SK-N-MC (cell line): ENCODE data around the gene TOP3A.

Experiments used
- DNase-seq: peaks from one replicate; pipeline ENCODE4 v3.0.0-alpha.2; 2011; ENCODE audit warnings: low read depth, low spot score
- H3K27ac ChIP-seq: fragments of 200-600 bp; sonication (generic); 2 replicates; pipeline ENCODE4 v1.5.1; 2016; ENCODE audit warnings: mixed run types
- H3K36me3 ChIP-seq: fragments of 200-600 bp; sonication (generic); 2 replicates; pipeline ENCODE4 v1.6.1; 2017; ENCODE audit warnings: antibody characterized with exemption, low read length, mixed read lengths; ENCODE audit not compliant: insufficient read depth
- H3K4me3 ChIP-seq: fragments of 200-600 bp; sonication (generic); 2 replicates; pipeline ENCODE4 v1.5.1; 2016
- H3K9ac ChIP-seq: fragments of 200-600 bp; sonication (generic); 2 replicates; pipeline ENCODE4 v1.8.0; 2017; ENCODE audit warnings: mixed run types, mixed read lengths; ENCODE audit not compliant: insufficient read length
- H3K9me3 ChIP-seq: fragments of 200-600 bp; sonication (generic); 2 replicates; pipeline ENCODE4 v1.6.1; 2017; ENCODE audit warnings: low read depth, mild to moderate bottlenecking, antibody characterized with exemption, low read length, moderate library complexity, mixed read lengths
- EZH2 ChIP-seq: fragments of 200-600 bp; sonication (generic); IDR thresholded peaks from one replicate; pipeline ENCODE4 v1.6.1; 2017; ENCODE audit warnings: antibody characterized with exemption
- FOXP2 ChIP-seq: optimal IDR thresholded peaks from 2 replicates; pipeline ENCODE3; 2011; ENCODE audit warnings: mild to moderate bottlenecking, moderate library complexity; ENCODE audit not compliant: insufficient read depth; ENCODE audit errors: extremely low read length, control extremely low read depth
- POLR2AphosphoS5 ChIP-seq: IDR thresholded peaks from 2 replicates; pipeline ENCODE4 v1.6.1; 2012; ENCODE audit warnings: mild to moderate bottlenecking, low read depth, low read length, borderline replicate concordance

Gene TOP3A

GRCh38 chr17:18261659-18262058 lies 53.1 kb downstream of the TOP3A start:
- no peak overlapping the region for H3K27ac ChIP-seq
- H3K36me3 ChIP-seq: no peaks in the 10 kb centered on the region
- no peak overlapping the region for H3K9ac ChIP-seq
- H3K9me3 ChIP-seq: no peaks in the 10 kb centered on the region
- no peak for TF ChIP-seq FOXP2
- TF ChIP-seq EZH2: no peak
- TF ChIP-seq POLR2AphosphoS5: no peak
- peak overlapping the region; percentile 95 for H3K4me3 ChIP-seq
- no peak for DNase-seq

GRCh38 chr17:18261146-18261515 lies 53.7 kb downstream of the TOP3A start:
- Histone ChIP-seq H3K27ac (no peak overlapping the region), H3K9me3 (no peaks in the 10 kb centered on the region), H3K9ac (peak overlapping the region; percentile 80), H3K4me3 (peak overlapping the region; percentile 95), H3K36me3 (no peaks in the 10 kb centered on the region)
- no peak for DNase-seq
- TF ChIP-seq FOXP2: no peak
- no peak for TF ChIP-seq POLR2AphosphoS5
- TF ChIP-seq EZH2: no peak

- peak within 1 kb of the TSS; percentile 80 for H3K9ac ChIP-seq
- DNase-seq: peak; percentile 34
- no peaks in the 10 kb centered on the region for H3K9me3 ChIP-seq
- peak within 1 kb of the TSS; percentile 95 for H3K4me3 ChIP-seq
- H3K36me3 ChIP-seq: no peaks in the 10 kb centered on the region
- no peak within 1 kb of the TSS for H3K27ac ChIP-seq
- TF ChIP-seq EZH2 (no peak), POLR2AphosphoS5 (peak; percentile 29; the same call in 1 of the 2 replicates), FOXP2 (no peak)
These were observed 54.3 kb downstream of the TOP3A start, which contains the start of gene MIEF2 for GRCh38 chr17:18260332-18261145. Gene MIEF2, plus strand, starts transcription at chr17:18260662. Its CDS starts 2,059 bp downstream, at chr17:18262721.

GRCh38 chr17:18259621-18260331 lies 55.0 kb downstream of the TOP3A start:
- DNase-seq: no peak
- no peak overlapping the region for H3K27ac ChIP-seq
- no peaks in the 10 kb centered on the region for H3K36me3 ChIP-seq
- H3K4me3 ChIP-seq: peak overlapping the region; percentile 95
- H3K9ac ChIP-seq: no peak overlapping the region
- TF ChIP-seq EZH2: no peak
- no peak for TF ChIP-seq FOXP2
- no peak for TF ChIP-seq POLR2AphosphoS5
- H3K9me3 ChIP-seq: no peaks in the 10 kb centered on the region

- no peak for DNase-seq
- no peaks in the 10 kb centered on the region; the same call in 1 of the 2 replicates for H3K36me3 ChIP-seq
- H3K9ac ChIP-seq: peak within 1 kb of the TSS; percentile 87
- H3K27ac ChIP-seq: no peak within 1 kb of the TSS
- TF ChIP-seq EZH2: no peak
- TF ChIP-seq POLR2AphosphoS5: peak; percentile 43; the same call in 1 of the 2 replicates
- TF ChIP-seq FOXP2: no peak
- peak within 1 kb of the TSS; percentile 89 for H3K4me3 ChIP-seq
- H3K9me3 ChIP-seq: no peaks in the 10 kb centered on the region
These were observed 56.3 kb downstream of the TOP3A start, which contains the start of gene FLII for GRCh38 chr17:18258356-18259038. Gene FLII, minus strand, starts transcription at chr17:18258738. Its CDS starts 48 bp downstream, at chr17:18258690.

- no peak overlapping the region for H3K27ac ChIP-seq
- H3K36me3 ChIP-seq: no peaks in the 10 kb centered on the region; the same call in 1 of the 2 replicates
- H3K9ac ChIP-seq: peak overlapping the region; percentile 87
- TF ChIP-seq EZH2 (no peak), FOXP2 (no peak), POLR2AphosphoS5 (no peak)
- H3K9me3 ChIP-seq: no peaks in the 10 kb centered on the region
- no peak for DNase-seq
- H3K4me3 ChIP-seq: peak overlapping the region; percentile 89
These were observed 56.8 kb downstream of the TOP3A start for GRCh38 chr17:18257982-18258355.

- H3K4me3 ChIP-seq: peak overlapping the region; percentile 89
- H3K9ac ChIP-seq: peak overlapping the region; percentile 87
- DNase-seq: no peak
- H3K36me3 ChIP-seq: no peaks in the 10 kb centered on the region; the same call in 1 of the 2 replicates
- TF ChIP-seq FOXP2: no peak
- no peak for TF ChIP-seq EZH2
- TF ChIP-seq POLR2AphosphoS5: no peak
- H3K9me3 ChIP-seq: no peaks in the 10 kb centered on the region
- no peak overlapping the region for H3K27ac ChIP-seq
These were observed 57.4 kb downstream of the TOP3A start for GRCh38 chr17:18257268-18257981.

GRCh38 chr17:18256776-18257175 lies 58.0 kb downstream of the TOP3A start:
- TF ChIP-seq EZH2 (no peak), FOXP2 (no peak), POLR2AphosphoS5 (no peak)
- Histone ChIP-seq H3K27ac (no peak overlapping the region), H3K4me3 (no peak overlapping the region), H3K9me3 (no peaks in the 10 kb centered on the region), H3K9ac (no peak overlapping the region), H3K36me3 (no peaks in the 10 kb centered on the region; the same call in 1 of the 2 replicates)
- DNase-seq: no peak
